HEK293 (cell line): Measurements from ENCODE around the gene CYTH3.

Experiments
- CTCF ChIA-PET: fragments of 350-600 bp; formaldehyde crosslinking; extraction: SDS; loops from one replicate; lab custom pipeline; 2021; ENCODE audit warnings: antibody characterized with exemption; lab: Yijun Ruan, JAX
- POLR2A ChIA-PET: fragments of 300-600 bp; formaldehyde crosslinking; extraction: SDS; loops from one replicate; lab custom pipeline; 2020; ENCODE audit warnings: antibody characterized with exemption, inconsistent platforms; lab: Yijun Ruan, JAX
- H3K27ac ChIP-seq: fragments of 200-500 bp; sonication (Bioruptor generic); 2 replicates; pipeline ENCODE4 v1.5.1; 2014; ENCODE audit warnings: low read depth, low read length, control low read depth, inconsistent platforms; ENCODE audit errors: extremely low read depth
- H3K36me3 ChIP-seq, 2 experiments: fragments of 200-500 bp in 1 of 2; sonication (Bioruptor generic) in 1 of 2; 1 replicate in 1 of 2; 2 replicates in 1 of 2; pipeline ENCODE4 v1.5.1; 2014 to 2017; ENCODE audit warnings: inconsistent platforms in 2 of 2, low read length in 2 of 2; ENCODE audit not compliant: control insufficient read depth in 2 of 2, insufficient read depth in 1 of 2
- H3K4me1 ChIP-seq: fragments of 200-500 bp; sonication (Bioruptor generic); 2 replicates; pipeline ENCODE4 v1.5.1; 2014; ENCODE audit warnings: mild to moderate bottlenecking, low read length, inconsistent platforms; ENCODE audit not compliant: control insufficient read depth, insufficient read depth
- H3K4me3 ChIP-seq: 2 replicates; pipeline ENCODE4 v1.5.1; 2011; ENCODE audit warnings: low read depth, mild to moderate bottlenecking, control low read depth, low read length, moderate library complexity
- H3K9me3 ChIP-seq: fragments of 200-500 bp; sonication (Bioruptor generic); 2 replicates; pipeline ENCODE4 v1.5.1; 2014; ENCODE audit warnings: low read depth, low read length, inconsistent platforms; ENCODE audit not compliant: control insufficient read depth, insufficient read depth
- EGR2 ChIP-seq: fragments of 450-650 bp; formaldehyde crosslinking; IDR thresholded peaks from 2 replicates; pipeline ENCODE4 v1.5.1; 2016; ENCODE audit warnings: low read depth, missing biosample characterization, missing genetic modification characterization
- GFI1B ChIP-seq: fragments of 450-650 bp; formaldehyde crosslinking; IDR thresholded peaks from 2 replicates; pipeline ENCODE4 v1.5.1; 2016; ENCODE audit warnings: missing biosample characterization, missing genetic modification characterization
- REST ChIP-seq: fragments of 450-650 bp; formaldehyde crosslinking; IDR thresholded peaks from 2 replicates; pipeline ENCODE4 v1.5.1; 2016; ENCODE audit warnings: missing biosample characterization, missing genetic modification characterization
- YY1 ChIP-seq: fragments of 450-650 bp; formaldehyde crosslinking; IDR thresholded peaks from 2 replicates; pipeline ENCODE4 v1.5.1; 2018; ENCODE audit warnings: missing biosample characterization, missing genetic modification characterization
- ZFHX2 ChIP-seq: fragments of 450-650 bp; formaldehyde crosslinking; conservative IDR thresholded peaks from 2 replicates; pipeline ENCODE4 v1.5.1; 2016; ENCODE audit warnings: missing biosample characterization, missing genetic modification characterization
- ZFP3 ChIP-seq: fragments of 450-650 bp; formaldehyde crosslinking; IDR thresholded peaks from 2 replicates; pipeline ENCODE4 v1.5.1; 2016; ENCODE audit warnings: low read depth, missing biosample characterization, missing genetic modification characterization
- ZFP69B ChIP-seq: fragments of 450-650 bp; formaldehyde crosslinking; IDR thresholded peaks from 2 replicates; pipeline ENCODE4 v1.5.1; 2016; ENCODE audit warnings: missing biosample characterization, missing genetic modification characterization
- ZNF114 ChIP-seq: fragments of 450-650 bp; formaldehyde crosslinking; IDR thresholded peaks from 2 replicates; pipeline ENCODE4 v1.5.0; 2017; ENCODE audit warnings: missing biosample characterization, missing genetic modification characterization
- ZNF121 ChIP-seq: fragments of 450-650 bp; formaldehyde crosslinking; IDR thresholded peaks from 2 replicates; pipeline ENCODE4 v1.5.1; 2016; ENCODE audit warnings: missing biosample characterization, missing genetic modification characterization
- ZNF175 ChIP-seq: fragments of 450-650 bp; formaldehyde crosslinking; IDR thresholded peaks from 2 replicates; pipeline ENCODE4 v1.5.1; 2016; ENCODE audit warnings: missing biosample characterization, missing genetic modification characterization
- ZNF19 ChIP-seq: fragments of 450-650 bp; formaldehyde crosslinking; IDR thresholded peaks from 2 replicates; pipeline ENCODE4; 2016; ENCODE audit warnings: missing biosample characterization, missing genetic modification characterization, low read depth
- ZNF26 ChIP-seq: fragments of 450-650 bp; formaldehyde crosslinking; IDR thresholded peaks from 2 replicates; pipeline ENCODE4 v1.5.1; 2016; ENCODE audit warnings: missing biosample characterization, missing genetic modification characterization
- ZNF549 ChIP-seq: fragments of 450-650 bp; IDR thresholded peaks from 2 replicates; pipeline ENCODE4 v1.5.1; 2018; ENCODE audit warnings: missing biosample characterization, missing genetic modification characterization, mild to moderate bottlenecking, inconsistent platforms, moderate library complexity
- ZNF624 ChIP-seq: fragments of 450-650 bp; formaldehyde crosslinking; IDR thresholded peaks from 2 replicates; pipeline ENCODE4 v1.5.1; 2017; ENCODE audit warnings: missing biosample characterization, missing genetic modification characterization
- ZNF76 ChIP-seq: fragments of 450-650 bp; formaldehyde crosslinking; IDR thresholded peaks from 2 replicates; pipeline ENCODE4; 2016; ENCODE audit warnings: low read depth, missing biosample characterization, missing genetic modification characterization, borderline replicate concordance
- ZNF785 ChIP-seq: fragments of 450-650 bp; formaldehyde crosslinking; IDR thresholded peaks from 2 replicates; pipeline ENCODE4 v1.5.1; 2016; ENCODE audit warnings: missing biosample characterization, missing genetic modification characterization
- TF ChIP-seq, protein P1 (sequence below): fragments of 450-650 bp; formaldehyde crosslinking; IDR thresholded peaks from 2 replicates; pipeline ENCODE4 v1.5.1; 2016; ENCODE audit warnings: missing biosample characterization, missing genetic modification characterization
- TF ChIP-seq, protein P2 (sequence below): fragments of 450-650 bp; IDR thresholded peaks from 2 replicates; pipeline ENCODE4 v1.5.1; 2018; ENCODE audit warnings: missing biosample characterization, mild to moderate bottlenecking, missing genetic modification characterization
- TF ChIP-seq, protein P3 (sequence below): fragments of 450-650 bp; formaldehyde crosslinking; IDR thresholded peaks from 2 replicates; pipeline ENCODE4 v1.5.1; 2016; ENCODE audit warnings: missing biosample characterization, missing genetic modification characterization
- TF ChIP-seq, protein P4 (sequence below): fragments of 450-650 bp; formaldehyde crosslinking; IDR thresholded peaks from 2 replicates; pipeline ENCODE4 v1.5.1; 2017; ENCODE audit warnings: missing biosample characterization, missing genetic modification characterization

Gene CYTH3

DNA sequence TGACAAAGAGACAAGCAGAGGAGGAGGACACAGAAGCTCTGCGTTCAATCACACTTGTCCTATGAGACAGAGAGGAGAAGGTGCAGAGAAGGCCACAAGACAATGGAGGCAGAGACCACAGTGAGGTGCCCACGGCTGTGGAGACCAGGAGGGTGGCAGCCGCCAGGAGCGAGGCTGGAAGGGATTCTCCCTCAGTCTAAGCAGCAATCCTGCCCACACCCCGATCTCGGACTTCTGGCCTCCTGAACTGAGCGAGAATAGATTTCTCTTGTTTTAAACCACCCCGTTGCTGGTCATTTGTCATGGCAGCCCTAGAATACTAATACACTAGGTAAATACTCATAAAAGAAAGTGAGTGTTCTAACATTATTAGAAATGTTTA is 92.1 kb downstream of the CYTH3 start:
- H3K27ac ChIP-seq, result no peak overlapping the region
- no peaks in the 10 kb centered on the region for H3K4me1 ChIP-seq
- POLR2A ChIA-PET, result no interaction called here
- CTCF ChIA-PET, result no interaction called here
- no peaks in the 10 kb centered on the region for H3K9me3 ChIP-seq
- peaks cover 0 to 6% of the 10 kb centered on the region in 2 experiments; a peak in 2 of 3 replicates for H3K36me3 ChIP-seq
- H3K4me3 ChIP-seq, result no peak overlapping the region
- TF ChIP-seq ZNF175 (tag by site-specific recombination) (no peak), ZNF76 (no peak), GFI1B (no peak), ZNF785 (no peak), ZNF26 (tag by site-specific recombination) (no peak), ZNF114 (tag by site-specific recombination) (no peak), YY1 (tag by site-specific recombination) (no peak), ZNF549 (tag by site-specific recombination) (no peak), ZFP3 (tag by site-specific recombination) (no peak), ZFP69B (tag by site-specific recombination) (no peak), ZNF19 (tag by site-specific recombination) (no peak), ZNF624 (no peak)
- TF ChIP-seq, protein P1, sequence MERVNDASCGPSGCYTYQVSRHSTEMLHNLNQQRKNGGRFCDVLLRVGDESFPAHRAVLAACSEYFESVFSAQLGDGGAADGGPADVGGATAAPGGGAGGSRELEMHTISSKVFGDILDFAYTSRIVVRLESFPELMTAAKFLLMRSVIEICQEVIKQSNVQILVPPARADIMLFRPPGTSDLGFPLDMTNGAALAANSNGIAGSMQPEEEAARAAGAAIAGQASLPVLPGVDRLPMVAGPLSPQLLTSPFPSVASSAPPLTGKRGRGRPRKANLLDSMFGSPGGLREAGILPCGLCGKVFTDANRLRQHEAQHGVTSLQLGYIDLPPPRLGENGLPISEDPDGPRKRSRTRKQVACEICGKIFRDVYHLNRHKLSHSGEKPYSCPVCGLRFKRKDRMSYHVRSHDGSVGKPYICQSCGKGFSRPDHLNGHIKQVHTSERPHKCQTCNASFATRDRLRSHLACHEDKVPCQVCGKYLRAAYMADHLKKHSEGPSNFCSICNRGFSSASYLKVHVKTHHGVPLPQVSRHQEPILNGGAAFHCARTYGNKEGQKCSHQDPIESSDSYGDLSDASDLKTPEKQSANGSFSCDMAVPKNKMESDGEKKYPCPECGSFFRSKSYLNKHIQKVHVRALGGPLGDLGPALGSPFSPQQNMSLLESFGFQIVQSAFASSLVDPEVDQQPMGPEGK (tag by site-specific recombination), result no peak
- TF ChIP-seq, protein P2, sequence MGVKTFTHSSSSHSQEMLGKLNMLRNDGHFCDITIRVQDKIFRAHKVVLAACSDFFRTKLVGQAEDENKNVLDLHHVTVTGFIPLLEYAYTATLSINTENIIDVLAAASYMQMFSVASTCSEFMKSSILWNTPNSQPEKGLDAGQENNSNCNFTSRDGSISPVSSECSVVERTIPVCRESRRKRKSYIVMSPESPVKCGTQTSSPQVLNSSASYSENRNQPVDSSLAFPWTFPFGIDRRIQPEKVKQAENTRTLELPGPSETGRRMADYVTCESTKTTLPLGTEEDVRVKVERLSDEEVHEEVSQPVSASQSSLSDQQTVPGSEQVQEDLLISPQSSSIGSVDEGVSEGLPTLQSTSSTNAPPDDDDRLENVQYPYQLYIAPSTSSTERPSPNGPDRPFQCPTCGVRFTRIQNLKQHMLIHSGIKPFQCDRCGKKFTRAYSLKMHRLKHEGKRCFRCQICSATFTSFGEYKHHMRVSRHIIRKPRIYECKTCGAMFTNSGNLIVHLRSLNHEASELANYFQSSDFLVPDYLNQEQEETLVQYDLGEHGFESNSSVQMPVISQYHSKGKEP (tag by site-specific recombination), result no peak
- TF ChIP-seq, protein P3, sequence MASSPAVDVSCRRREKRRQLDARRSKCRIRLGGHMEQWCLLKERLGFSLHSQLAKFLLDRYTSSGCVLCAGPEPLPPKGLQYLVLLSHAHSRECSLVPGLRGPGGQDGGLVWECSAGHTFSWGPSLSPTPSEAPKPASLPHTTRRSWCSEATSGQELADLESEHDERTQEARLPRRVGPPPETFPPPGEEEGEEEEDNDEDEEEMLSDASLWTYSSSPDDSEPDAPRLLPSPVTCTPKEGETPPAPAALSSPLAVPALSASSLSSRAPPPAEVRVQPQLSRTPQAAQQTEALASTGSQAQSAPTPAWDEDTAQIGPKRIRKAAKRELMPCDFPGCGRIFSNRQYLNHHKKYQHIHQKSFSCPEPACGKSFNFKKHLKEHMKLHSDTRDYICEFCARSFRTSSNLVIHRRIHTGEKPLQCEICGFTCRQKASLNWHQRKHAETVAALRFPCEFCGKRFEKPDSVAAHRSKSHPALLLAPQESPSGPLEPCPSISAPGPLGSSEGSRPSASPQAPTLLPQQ (tag by site-specific recombination), result no peak
- TF ChIP-seq, all 188 proteins: peak for 0

GRCh38 chr7:6179620-6180343 is 92.6 kb downstream of the CYTH3 start:
- no peaks in the 10 kb centered on the region for H3K9me3 ChIP-seq
- H3K4me1 ChIP-seq, result no peaks in the 10 kb centered on the region
- H3K36me3 ChIP-seq, result peaks cover 0 to 6% of the 10 kb centered on the region in 2 experiments; a peak in 2 of 3 replicates
- POLR2A ChIA-PET, result no interaction called here
- no peak overlapping the region for H3K27ac ChIP-seq
- H3K4me3 ChIP-seq, result no peak overlapping the region
- CTCF ChIA-PET, result interaction anchor here (0.7 kb wide), 1 partner anchor 93 kb away, joined by 4 read pairs; no protein-coding TSS in a partner anchor
- peak; percentile 99 for TF ChIP-seq EGR2
- no peak for TF ChIP-seq ZNF121 (tag by site-specific recombination)
- TF ChIP-seq, protein P4, sequence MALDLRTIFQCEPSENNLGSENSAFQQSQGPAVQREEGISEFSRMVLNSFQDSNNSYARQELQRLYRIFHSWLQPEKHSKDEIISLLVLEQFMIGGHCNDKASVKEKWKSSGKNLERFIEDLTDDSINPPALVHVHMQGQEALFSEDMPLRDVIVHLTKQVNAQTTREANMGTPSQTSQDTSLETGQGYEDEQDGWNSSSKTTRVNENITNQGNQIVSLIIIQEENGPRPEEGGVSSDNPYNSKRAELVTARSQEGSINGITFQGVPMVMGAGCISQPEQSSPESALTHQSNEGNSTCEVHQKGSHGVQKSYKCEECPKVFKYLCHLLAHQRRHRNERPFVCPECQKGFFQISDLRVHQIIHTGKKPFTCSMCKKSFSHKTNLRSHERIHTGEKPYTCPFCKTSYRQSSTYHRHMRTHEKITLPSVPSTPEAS (tag by site-specific recombination), result peak; percentile 30; the same call in 1 of the 2 replicates
- no peak for TF ChIP-seq REST
- peak; percentile 98 for TF ChIP-seq ZFHX2 (tag by site-specific recombination)
